SK-N-SH (cell line): ENCODE results near the gene NIT2. TPM values are rescaled to one million over a fixed set of nuclear protein-coding genes. Genes with fewer than 3 reads are reported as not detected.

Experiments
- CTCF ChIA-PET: fragments of 300-600, 350-600 bp; formaldehyde crosslinking; extraction: SDS; loops from one replicate; lab custom pipeline; 2021; lab: Yijun Ruan, JAX
- POLR2A ChIA-PET: fragments of 350-600 bp; sonication (Branson Sonifier 250); formaldehyde crosslinking; extraction: SDS; loops from one replicate; lab custom pipeline; 2020; ENCODE audit warnings: antibody characterized with exemption, inconsistent platforms; lab: Yijun Ruan, JAX
- DNase-seq: peaks from one replicate; pipeline ENCODE4 v3.0.0; 2012
- H2AFZ ChIP-seq: fragments of 200-600 bp; sonication (generic); 2 replicates; pipeline ENCODE4 v1.8.1; 2016; ENCODE audit warnings: antibody characterized with exemption, mild to moderate bottlenecking, low read depth
- H3F3A ChIP-seq: fragments of 200-600 bp; sonication (generic); replicated peaks from 2 replicates; pipeline ENCODE3; 2016; ENCODE audit warnings: antibody characterized with exemption, mild to moderate bottlenecking; ENCODE audit not compliant: insufficient read depth
- H3K27ac ChIP-seq, 2 experiments: fragments of 200-500 bp in 1 of 2; fragments of 200-600 bp in 1 of 2; sonication (Bioruptor generic) in 1 of 2; sonication (generic), shearing (Covaris generic) in 1 of 2; 2 replicates each; pipeline versions ENCODE4 v1.5.1 to v1.6.1; 2014 to 2016; ENCODE audit warnings: low read depth in 2 of 2, inconsistent platforms in 1 of 2, low read length in 1 of 2, mild to moderate bottlenecking in 1 of 2, mixed read lengths in 1 of 2
- H3K27me3 ChIP-seq: fragments of 200-600 bp; sonication (generic), shearing (Covaris generic); 2 replicates; pipeline ENCODE4 v1.6.1; 2016; ENCODE audit warnings: mixed run types; ENCODE audit not compliant: insufficient read depth
- H3K36me3 ChIP-seq, 2 experiments: fragments of 200-500 bp in 1 of 2; fragments of 200-600 bp in 1 of 2; sonication (Bioruptor generic) in 1 of 2; sonication (generic) in 1 of 2; replicated peaks in 1 of 2; 2 replicates each; pipeline versions ENCODE3 to v1.5.1; 2014 to 2016; ENCODE audit warnings: low read length in 1 of 2, mild to moderate bottlenecking in 1 of 2; ENCODE audit not compliant: insufficient read depth in 2 of 2, control insufficient read depth in 1 of 2
- H3K4me1 ChIP-seq, 2 experiments: fragments of 200-500 bp in 1 of 2; fragments of 200-600 bp in 1 of 2; sonication (Bioruptor generic) in 1 of 2; sonication (generic), shearing (Covaris generic) in 1 of 2; 2 replicates each; pipeline versions ENCODE4 v1.5.1 to v1.6.1; 2014 to 2016; ENCODE audit warnings: low read depth in 1 of 2, low read length in 1 of 2, mixed run types in 1 of 2; ENCODE audit not compliant: insufficient read depth in 2 of 2, control insufficient read depth in 1 of 2
- H3K4me2 ChIP-seq: fragments of 200-600 bp; sonication (generic), shearing (Covaris generic); 2 replicates; pipeline ENCODE4 v1.6.1; 2017; ENCODE audit warnings: mixed run types
- H3K4me3 ChIP-seq, 2 experiments: fragments of 200-500 bp in 1 of 2; fragments of 200-600 bp in 1 of 2; sonication (Bioruptor generic) in 1 of 2; sonication (generic), shearing (Covaris generic) in 1 of 2; 2 replicates each; pipeline versions ENCODE4 v1.5.1 to v1.8.1; 2014 to 2016; ENCODE audit warnings: low read depth in 2 of 2, inconsistent platforms in 1 of 2, low read length in 1 of 2, mild to moderate bottlenecking in 1 of 2, mixed read lengths in 1 of 2, moderate library complexity in 1 of 2
- H3K79me2 ChIP-seq: fragments of 200-600 bp; sonication (generic); 2 replicates; pipeline ENCODE4 v1.8.1; 2017; ENCODE audit warnings: mild to moderate bottlenecking; ENCODE audit not compliant: insufficient read depth
- H3K9ac ChIP-seq: fragments of 200-600 bp; sonication (generic); 2 replicates; pipeline ENCODE4 v1.6.1; 2017; ENCODE audit warnings: mixed run types
- H3K9me2 ChIP-seq: fragments of 200-600 bp; sonication (generic); 2 replicates; pipeline ENCODE4 v1.6.1; 2017; ENCODE audit warnings: mixed run types
- H3K9me3 ChIP-seq: fragments of 200-600 bp; sonication (generic); 2 replicates; pipeline ENCODE4 v1.6.1; 2017; ENCODE audit warnings: mixed run types, mild to moderate bottlenecking, moderate library complexity
- H4K20me1 ChIP-seq: fragments of 200-600 bp; sonication (generic); 2 replicates; pipeline ENCODE4 v1.6.1; 2017; ENCODE audit warnings: mild to moderate bottlenecking, mixed run types; ENCODE audit not compliant: insufficient read depth
- CTCF ChIP-seq: fragments of 200-600 bp; sonication (generic); IDR thresholded peaks from 2 replicates; pipeline ENCODE4 v1.6.1; 2017; ENCODE audit warnings: antibody characterized with exemption, mild to moderate bottlenecking, moderate library complexity
- EP300 ChIP-seq, 2 experiments: IDR thresholded peaks; 2 replicates each; pipeline versions ENCODE4 v1.4.0 to v1.6.1; 2012; ENCODE audit warnings: borderline replicate concordance in 1 of 2, low read depth in 1 of 2, low read length in 1 of 2
- EZH2phosphoT487 ChIP-seq: fragments of 200-600 bp; sonication (generic); IDR thresholded peaks from 2 replicates; pipeline ENCODE4 v1.6.1; 2017; ENCODE audit warnings: low read depth, mixed run types, mild to moderate bottlenecking, antibody characterized with exemption, moderate library complexity, borderline replicate concordance
- FOSL2 ChIP-seq: IDR thresholded peaks from 2 replicates; pipeline ENCODE4 v1.4.0; 2012; ENCODE audit warnings: low read depth, mild to moderate bottlenecking, moderate library complexity, borderline replicate concordance
- FOXM1 ChIP-seq: IDR thresholded peaks from 2 replicates; pipeline ENCODE4 v1.4.0; 2012; ENCODE audit warnings: low read depth, mild to moderate bottlenecking
- GATA2 ChIP-seq: sonication (generic); formaldehyde crosslinking; IDR thresholded peaks from 2 replicates; pipeline ENCODE4 v1.5.0; 2020; ENCODE audit warnings: mild to moderate bottlenecking, missing genetic modification reagents
- IRF3 ChIP-seq: fragments of 150-350 bp; IDR thresholded peaks from 2 replicates; pipeline ENCODE4 v1.6.1; 2016; ENCODE audit warnings: mild to moderate bottlenecking, low read depth, low read length
- MAX ChIP-seq: IDR thresholded peaks from 2 replicates; pipeline ENCODE4 v1.4.0; 2012; ENCODE audit warnings: low read depth
- MEF2A ChIP-seq: IDR thresholded peaks from 2 replicates; pipeline ENCODE4 v1.4.0; 2012; ENCODE audit warnings: low read depth, borderline replicate concordance
- MXI1 ChIP-seq: IDR thresholded peaks from 2 replicates; pipeline ENCODE4 v1.6.1; 2012; ENCODE audit warnings: mild to moderate bottlenecking, low read depth, low read length, improper control_type of control experiment
- PBX3 ChIP-seq: IDR thresholded peaks from 2 replicates; pipeline ENCODE4; 2012
- RAD21 ChIP-seq: IDR thresholded peaks from 2 replicates; pipeline ENCODE4 v1.6.1; 2012; ENCODE audit warnings: mild to moderate bottlenecking, low read length
- REST ChIP-seq: IDR thresholded peaks from 2 replicates; pipeline ENCODE4 v1.6.1; 2012; ENCODE audit warnings: mild to moderate bottlenecking, low read depth, low read length, moderate library complexity
- SIN3A ChIP-seq: IDR thresholded peaks from 2 replicates; pipeline ENCODE4 v1.6.1; 2012; ENCODE audit warnings: low read depth, mild to moderate bottlenecking, low read length, moderate library complexity, borderline replicate concordance
- SMC3 ChIP-seq: IDR thresholded peaks from 2 replicates; pipeline ENCODE4 v1.6.1; 2012; ENCODE audit warnings: low read depth, low read length, improper control_type of control experiment
- TAF1 ChIP-seq: IDR thresholded peaks from 2 replicates; pipeline ENCODE4 v1.6.1; 2012; ENCODE audit warnings: low read depth, mild to moderate bottlenecking, low read length, moderate library complexity, borderline replicate concordance
- YY1 ChIP-seq: IDR thresholded peaks from 2 replicates; pipeline ENCODE4 v1.4.0; 2012; ENCODE audit warnings: low read depth, mild to moderate bottlenecking
- ZBTB33 ChIP-seq: IDR thresholded peaks from 2 replicates; pipeline ENCODE4 v1.4.0; 2012; ENCODE audit warnings: low read depth, borderline replicate concordance
- WGBS: methylation state at CpG from one replicate; pipeline ENCODE4 v1.1.6; 2017; ENCODE audit warnings: low lambda C conversion rate; 5-methylcytosine and 5-hydroxymethylcytosine counted together
- polyA plus RNA-seq, 3 experiments: library from polyadenylated mRNA; depleted of rRNA; stranded (reverse); fragments of >200 nt; gene quantifications; 2 replicates each; pipeline ENCODE4 v1.2.3, GENCODE V29; 2012

The NIT2 gene
- polyA plus RNA-seq, 1 of the 3 experiments (the other 2 are of a cell fraction), result 28.6 TPM

- TF ChIP-seq CTCF (no peak), GATA2 (CRISPR knock-in tag) (no peak), EZH2phosphoT487 (no peak), EP300 (IDR thresholded peaks at IDR 0.05; ENCODE audit: borderline replicate concordance in 1 of 2, low read depth in 1 of 2, low read length in 1 of 2) (no peak), SMC3 (no peak), MXI1 (no peak)
Measured at GRCh38 chr3:100361897-100362296, 27.3 kb downstream of the NIT2 start (continued).

GRCh38 chr3:100364421-100364820 is 29.9 kb downstream of the NIT2 start:
- Histone ChIP-seq H3K9me2 (no peaks in the 10 kb centered on the region), H3K79me2 (no peaks in the 10 kb centered on the region), H3K9me3 (no peaks in the 10 kb centered on the region), H3F3A (peaks cover 26% of the 10 kb centered on the region), H3K27me3 (no peaks in the 10 kb centered on the region), H3K4me1 (no peaks in the 10 kb centered on the region), H2AFZ (no peak overlapping the region), H3K9ac (no peak overlapping the region), H3K36me3 (peaks cover 77 to 80% of the 10 kb centered on the region in 2 experiments), H4K20me1 (no peaks in the 10 kb centered on the region), H3K4me2 (no peak overlapping the region), H3K4me3 (no peak overlapping the region), H3K27ac (no peak overlapping the region)
- 97% methylated on average over 3 of the region's 3 CpGs for WGBS
- no peak for TF ChIP-seq YY1
- TF ChIP-seq IRF3, result no peak
- TF ChIP-seq REST, result no peak
- TF ChIP-seq PBX3, result no peak
- no peak for TF ChIP-seq TAF1
- no peak for TF ChIP-seq FOXM1
- no peak for TF ChIP-seq SIN3A
- TF ChIP-seq ZBTB33, result no peak
- no peak for TF ChIP-seq MEF2A
- TF ChIP-seq MAX, result no peak
- no peak for TF ChIP-seq FOSL2
- TF ChIP-seq MXI1, result no peak
- no peak for TF ChIP-seq RAD21
- CTCF ChIA-PET, result interaction anchor here (1.2 to 1.3 kb wide), 2 partner anchors 11 to 48 kb away, joined by 3 read pairs; no protein-coding TSS in a partner anchor
- POLR2A ChIA-PET, result interaction anchor here (0.6 kb wide), 1 partner anchor 12 kb away, joined by 5 read pairs; no protein-coding TSS in a partner anchor
- no peak for DNase-seq
